NOMO-1 treated with dmso at 0.1 percent for 144 hours (cell line): Measurements from ENCODE around the gene HADH.
"Not testable (repeated sequence)": the region's sequence is repeated elsewhere in the genome, so short reads cannot be mapped to it uniquely, and the experiment has no call there.

Experiments
- DNase-seq: peaks from one replicate; lab custom pipeline; 2025; ENCODE audit not compliant: unreplicated experiment; lab: John Stamatoyannopoulos, UW

HADH gene

DNA sequence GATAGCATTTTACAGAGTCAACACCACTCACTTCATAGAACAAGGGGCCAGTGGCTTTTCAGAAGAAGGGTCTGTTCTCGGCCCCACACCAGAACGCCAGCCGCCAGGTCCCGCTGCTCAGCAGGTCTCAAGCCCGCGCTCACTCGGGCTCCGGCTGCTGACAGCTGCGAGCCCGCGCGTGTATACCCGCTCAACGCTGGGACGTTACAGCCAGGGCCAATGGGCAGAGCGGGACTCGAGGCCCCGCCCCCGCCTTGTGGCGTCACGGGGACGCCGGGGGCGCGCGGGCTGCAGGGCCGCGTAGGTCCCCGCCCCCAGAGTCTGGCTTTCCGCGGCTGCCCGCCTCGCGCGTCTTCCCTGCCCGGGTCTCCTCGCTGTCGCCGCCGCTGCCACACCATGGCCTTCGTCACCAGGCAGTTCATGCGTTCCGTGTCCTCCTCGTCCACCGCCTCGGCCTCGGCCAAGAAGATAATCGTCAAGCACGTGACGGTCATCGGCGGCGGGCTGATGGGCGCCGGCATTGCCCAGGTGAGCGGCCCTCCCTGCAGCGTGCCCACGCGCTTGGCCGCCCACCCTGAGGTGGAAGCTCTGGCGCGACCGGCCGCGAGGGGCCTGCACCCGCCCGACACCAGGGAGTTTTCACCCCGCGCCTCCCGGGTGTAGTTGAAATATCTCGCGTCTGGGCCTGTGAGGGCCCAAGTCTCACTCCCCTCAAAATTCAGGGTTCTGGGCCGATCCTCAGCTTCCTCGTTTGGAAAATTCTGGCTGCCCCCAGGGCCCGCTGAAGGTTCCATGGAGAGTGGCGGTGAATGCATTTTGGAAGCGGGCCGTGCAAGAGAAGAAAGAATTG, at the start of gene HADH:
HADH (plus strand) TSS at position 353 of the 850 bp plus-strand sequence; CDS start at position 397, 44 bp downstream.
- DNase-seq, result peak; percentile 88

DNA sequence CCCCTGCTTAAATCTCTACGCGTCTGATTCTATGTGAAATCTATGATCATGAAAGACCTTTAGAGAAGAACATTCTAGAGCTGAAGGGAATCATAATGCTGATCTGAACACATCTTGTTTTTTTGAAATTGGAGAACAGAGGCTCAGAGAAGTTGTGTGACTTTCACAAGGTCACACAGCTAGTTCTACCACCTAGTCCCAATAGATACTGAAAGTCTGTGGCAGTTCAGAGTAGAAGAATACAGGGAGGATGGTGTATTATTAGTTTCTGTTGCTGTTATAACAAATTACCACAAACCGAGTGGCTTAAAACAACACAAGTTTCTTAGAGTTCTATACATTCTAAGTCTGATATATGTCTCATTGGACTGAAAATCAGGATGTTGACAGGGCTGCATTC, 43.9 kb upstream of the HADH start:
- DNase-seq, result no peak

DNA sequence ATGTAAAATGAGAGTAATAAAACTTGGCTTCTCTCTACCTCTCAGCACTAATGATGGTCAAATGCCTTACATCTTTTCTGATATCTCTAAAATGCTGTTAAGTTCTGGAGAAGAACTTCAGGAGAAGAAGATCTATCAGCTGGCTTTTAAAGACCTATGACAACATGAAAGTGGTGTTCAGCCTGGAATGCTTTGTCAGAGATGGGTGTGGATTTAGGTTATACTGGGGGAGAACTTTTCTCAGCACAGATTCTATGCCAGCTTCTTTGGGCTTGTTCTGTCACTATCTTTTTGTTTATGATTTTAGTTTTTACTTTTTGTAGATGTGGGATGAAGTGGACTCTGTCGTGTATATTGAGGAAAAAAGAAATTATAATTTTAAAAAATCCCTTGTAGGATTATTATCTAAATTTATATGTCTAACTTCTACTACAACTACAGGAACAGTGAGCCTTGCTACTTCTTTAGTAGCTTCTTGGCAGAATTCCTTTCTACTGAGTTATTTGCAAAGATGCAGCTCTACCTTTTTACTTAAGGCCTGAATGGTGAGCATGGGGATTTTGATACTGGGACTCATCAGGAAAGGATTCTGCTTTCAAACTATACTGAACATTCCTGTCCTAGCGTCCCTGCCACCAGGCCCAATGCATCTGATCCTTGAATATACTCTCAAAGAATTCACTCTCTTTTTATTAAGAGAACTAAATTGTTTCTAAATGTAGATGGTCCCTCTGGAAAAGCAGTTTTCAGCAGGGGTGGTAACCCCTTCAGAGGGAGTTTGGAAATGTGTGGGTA, 38.7 kb upstream of the HADH start:
- DNase-seq, result no peak

GRCh38 chr4:107951551-107951950, 38.1 kb upstream of the HADH start:
- DNase-seq, result no peak

DNA sequence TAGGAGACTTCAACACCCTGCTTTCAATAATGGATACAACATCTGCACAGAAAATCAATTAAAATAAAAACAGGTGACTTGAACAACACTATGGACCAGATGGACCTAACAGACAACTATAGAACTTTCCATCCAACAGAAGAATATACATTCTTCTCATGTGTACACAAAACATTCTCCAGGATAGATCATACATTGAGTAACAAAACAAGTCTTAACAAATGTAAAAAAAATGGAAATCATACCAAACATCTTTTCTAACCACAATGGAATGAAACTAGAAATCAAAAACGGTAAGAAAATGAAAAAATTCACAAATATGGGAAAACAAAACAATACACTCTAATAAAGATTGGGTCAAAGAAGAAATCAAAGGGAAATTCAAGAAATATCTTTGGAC, 33.7 kb upstream of the HADH start:
- no peak for DNase-seq

DNA sequence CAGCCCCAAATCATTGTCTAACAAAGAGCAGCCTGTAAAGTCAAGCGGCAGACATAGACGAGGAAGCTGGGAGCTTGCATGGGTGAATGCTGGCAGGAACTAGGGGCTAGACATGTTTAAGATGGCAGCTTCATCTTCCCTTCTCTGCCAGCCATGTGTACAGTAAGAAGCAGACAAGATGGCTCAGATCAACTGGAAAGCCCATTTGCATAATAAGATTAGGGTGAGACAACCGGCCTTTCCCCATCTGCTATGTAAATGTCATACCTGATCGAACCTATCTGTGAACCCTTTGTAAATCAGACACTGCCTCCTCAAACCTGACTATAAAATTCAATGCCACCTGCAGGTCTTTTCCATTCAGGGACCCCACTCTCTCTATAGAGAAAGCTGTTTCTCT, 22.8 kb upstream of the HADH start:
- DNase-seq, result no peak

- not testable (repeated sequence) for DNase-seq
Measured at GRCh38 chr4:107967519-107967918, 22.2 kb upstream of the HADH start.

DNA sequence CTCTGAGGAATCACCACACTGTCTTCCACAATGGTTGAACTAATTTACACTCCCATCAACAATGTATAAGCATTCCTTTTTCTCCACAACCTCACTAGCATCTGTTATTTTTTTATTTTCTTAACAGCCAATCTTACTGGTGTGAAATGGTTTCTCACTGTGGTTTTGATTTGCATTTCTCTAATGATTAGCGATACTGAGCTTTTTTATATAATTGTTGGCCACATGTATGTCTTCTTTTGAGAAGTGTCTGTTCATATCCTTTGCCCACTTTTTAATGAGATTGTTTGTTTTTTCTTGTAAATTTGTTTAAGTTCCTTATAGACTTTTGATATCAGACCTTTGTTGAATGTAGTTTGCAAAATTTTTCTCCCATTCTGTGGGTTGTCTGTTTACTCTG, 21.8 kb upstream of the HADH start:
- DNase-seq, result not testable (repeated sequence)

DNA sequence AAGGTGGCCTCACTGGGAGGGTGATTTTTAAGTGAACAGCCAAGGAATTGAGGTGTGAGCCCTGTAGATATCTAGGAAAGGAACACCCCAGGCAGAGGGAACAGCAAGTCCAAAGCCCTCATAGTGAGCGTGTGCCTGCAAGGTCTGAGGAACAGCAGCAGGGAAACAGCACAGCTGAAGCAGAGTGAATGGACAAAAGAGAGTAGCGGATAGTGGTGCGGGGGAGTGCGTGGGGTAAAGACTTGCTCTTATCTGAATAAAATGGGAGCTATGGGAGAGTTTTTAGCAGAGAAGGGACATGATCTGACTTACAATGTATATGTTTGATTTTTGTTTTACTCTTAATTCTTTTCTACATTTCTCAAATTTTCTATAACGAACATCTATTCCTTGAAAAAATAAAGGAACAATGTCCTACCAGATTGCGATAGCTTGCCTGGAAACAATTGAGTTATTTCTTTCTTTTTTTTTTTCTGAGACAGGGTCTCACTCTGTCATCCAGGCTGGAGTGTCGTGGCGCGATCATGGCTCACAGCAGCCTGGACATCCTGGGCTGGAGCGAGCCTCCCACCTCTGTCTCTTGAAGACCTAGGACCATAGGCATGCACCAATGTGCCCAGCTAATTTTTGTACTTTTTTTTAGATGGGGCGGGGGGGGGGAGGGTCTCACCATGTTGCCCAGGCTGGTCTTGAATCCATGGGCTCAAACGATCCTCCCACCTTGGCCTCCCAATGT, 19.5 kb upstream of the HADH start:
- no peak for DNase-seq

DNA sequence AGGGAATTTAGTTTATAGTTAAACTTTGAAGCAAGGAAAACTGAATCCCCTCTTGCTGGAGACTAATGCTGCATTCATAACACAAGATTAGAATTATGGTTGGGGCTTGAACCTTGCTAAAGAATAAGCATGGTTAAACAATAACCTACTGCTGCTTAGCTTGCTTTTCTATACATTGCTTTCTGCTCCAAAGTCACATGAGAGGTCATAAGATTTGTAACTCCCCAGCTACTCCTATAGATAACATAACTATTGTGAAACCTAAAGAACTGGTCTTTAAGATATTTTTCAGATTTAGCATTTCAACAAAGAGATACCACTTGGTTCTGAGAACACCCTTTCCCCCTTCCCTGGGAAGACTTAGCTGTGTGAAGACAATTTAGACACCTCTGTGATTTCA, 17.1 kb upstream of the HADH start:
- DNase-seq, result no peak

DNA sequence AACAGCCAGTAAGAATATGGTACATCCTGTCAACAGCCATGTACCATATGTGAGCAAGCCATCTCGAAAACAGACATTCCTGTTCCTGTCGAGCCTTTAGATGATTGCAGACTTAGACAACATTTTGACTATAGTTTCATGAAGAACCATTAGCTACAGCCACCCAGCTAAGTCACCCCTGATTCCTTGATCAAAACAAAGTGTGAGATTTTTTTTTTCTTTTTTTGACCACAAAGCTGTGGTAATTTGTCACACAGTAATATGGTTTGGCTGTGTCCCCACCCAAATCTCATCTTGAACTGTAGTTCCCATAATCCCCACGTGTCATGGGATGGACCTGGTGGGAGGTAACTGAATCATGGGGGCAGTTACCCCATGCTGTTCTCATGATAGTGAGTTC, 15.2 kb upstream of the HADH start:
- no peak for DNase-seq

DNA sequence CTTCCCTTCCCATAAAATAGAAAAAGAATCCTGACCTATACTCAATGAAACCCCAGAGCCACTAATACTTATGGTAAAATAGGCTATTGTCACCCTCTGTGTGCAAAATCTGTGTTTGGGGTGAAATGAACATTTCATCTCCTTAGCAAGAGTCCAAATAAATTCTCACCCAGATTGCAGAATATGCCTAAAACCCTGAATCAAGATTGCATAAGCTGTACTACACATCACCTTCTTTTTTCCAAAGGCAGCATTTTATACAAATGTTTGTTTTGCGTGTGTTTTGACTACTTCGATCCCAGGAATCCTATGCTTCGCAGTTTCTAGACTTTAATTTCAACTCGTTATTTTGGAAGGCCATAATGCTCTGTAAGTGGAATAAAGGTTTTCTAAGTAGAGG, 12.2 kb upstream of the HADH start:
- no peak for DNase-seq

DNA sequence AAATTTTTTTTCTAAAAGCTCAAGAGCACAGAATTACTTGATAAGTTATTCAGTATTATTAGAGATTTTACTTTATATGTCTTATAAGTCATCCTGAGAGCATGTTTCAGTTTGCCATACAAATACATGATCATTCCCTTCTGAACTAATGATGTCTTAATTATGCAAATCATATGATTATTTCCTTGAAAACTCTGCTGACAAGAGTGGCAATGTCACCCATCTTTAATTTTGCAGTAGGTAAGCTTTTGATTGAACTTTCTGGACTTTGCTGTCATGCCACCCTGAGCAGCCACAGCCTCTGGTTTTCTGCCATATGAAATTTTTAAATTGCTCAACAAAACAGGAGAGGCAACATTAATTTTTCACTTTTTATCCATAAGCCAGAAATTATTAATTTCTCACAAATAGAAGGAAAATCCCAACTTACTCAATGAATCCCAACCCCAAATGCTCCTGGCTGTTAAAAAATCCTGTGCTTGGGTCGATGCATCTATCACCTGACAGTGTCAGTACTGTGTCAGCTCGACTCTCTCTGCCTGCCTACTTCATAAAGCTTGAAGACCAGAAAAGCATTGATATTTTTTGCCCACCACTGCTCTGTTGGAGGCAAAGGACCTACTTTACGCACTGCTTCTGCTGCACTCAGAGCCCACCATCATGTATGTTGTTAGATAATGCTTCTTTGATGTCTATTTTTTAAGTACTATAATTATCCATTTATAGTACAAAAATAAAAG, 11.6 kb upstream of the HADH start:
- DNase-seq, result no peak

DNA sequence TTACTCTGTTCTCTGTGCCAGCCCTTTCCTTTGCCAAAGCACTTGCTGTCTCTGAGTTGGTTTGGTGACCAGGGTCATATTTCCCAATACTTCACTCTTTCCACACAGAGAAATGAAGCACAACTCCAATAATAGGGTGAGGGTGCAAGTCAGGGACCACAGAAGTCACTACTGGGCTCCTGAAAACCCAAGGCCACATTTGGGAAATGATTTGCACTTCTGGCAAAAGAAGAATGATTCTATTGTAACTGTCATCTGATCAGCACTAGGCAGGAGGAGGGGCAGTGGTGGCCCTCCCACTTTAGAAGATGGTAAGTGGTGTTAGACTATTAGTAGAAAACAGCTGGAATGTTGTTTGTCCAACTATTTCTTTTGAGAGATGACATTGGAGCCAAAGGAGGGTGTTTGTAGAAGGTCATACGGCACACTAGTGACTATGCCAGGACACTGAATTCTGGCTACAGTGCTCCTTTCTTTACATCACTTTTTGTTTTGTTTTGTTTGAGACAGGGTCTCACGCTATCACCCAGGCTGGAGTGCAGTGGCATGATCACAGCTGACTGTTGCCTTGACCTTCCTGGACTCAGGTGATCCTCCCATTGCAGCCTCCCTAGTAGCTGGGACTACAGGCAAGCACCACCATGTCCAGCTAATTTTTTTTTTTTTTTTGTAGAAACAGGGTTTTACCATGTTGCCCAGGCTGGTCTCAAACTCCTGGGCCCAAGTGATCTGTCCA, 10.8 kb upstream of the HADH start:
- no peak for DNase-seq

DNA sequence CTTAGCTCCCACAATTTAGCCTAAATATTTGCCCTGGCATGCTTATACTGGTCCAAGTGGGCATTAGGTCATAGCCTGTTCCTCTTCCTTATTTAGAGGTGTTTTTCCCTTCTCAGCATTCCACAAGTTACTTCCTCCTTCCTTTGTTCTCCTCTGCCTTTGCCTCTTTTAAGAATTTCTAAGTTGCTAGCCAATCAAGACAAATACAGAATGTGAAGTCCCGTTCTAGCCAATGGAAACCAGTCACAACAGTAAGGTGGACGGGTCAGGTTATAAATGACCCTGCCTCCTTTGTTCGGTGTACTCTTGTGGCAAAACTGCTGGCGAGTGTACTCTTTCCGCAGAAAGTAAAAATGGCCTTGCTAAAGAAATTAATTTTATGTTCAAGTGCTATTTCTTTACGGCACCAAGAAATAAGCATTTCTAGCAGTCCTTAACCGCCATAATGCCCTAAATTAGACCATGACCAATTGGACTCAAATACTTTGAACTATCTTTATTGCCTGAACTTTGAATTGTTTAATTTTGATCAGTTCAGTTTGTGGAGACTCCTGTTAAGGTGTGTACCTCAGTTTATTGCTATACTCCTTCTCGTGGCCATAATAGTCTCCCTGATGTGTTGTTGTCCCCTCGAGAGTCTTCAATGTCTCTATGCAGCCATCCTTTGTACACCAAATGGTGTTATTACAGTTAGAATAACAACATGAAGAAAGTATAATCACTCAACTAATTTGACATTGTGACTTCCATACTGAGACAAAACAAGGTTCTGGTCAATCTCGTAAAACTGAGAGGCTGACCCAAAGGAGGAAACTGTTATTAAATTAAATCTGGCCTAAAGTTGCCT, 1.6 kb upstream of the HADH start:
- DNase-seq, result no peak

DNA sequence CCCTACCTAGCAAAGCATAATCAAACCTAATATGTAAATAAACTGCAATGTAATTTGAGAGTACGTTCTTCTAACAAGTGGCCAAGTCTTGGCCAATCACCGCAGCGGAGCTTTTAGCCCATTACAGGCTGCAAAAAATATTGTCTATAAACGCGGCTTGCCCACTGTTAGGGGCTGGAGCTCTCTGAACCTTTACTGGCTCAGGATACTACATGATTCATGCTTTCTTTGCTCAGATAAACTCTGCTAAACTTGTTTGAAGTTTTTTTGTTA, 990 bp upstream of the HADH start:
- DNase-seq, result no peak

- no peak for DNase-seq
Measured at GRCh38 chr4:107989162-107989536, 540 bp upstream of the HADH start.

GRCh38 chr4:107991945-107992630, 2.4 kb downstream of the HADH start:
- DNase-seq, result no peak

DNA sequence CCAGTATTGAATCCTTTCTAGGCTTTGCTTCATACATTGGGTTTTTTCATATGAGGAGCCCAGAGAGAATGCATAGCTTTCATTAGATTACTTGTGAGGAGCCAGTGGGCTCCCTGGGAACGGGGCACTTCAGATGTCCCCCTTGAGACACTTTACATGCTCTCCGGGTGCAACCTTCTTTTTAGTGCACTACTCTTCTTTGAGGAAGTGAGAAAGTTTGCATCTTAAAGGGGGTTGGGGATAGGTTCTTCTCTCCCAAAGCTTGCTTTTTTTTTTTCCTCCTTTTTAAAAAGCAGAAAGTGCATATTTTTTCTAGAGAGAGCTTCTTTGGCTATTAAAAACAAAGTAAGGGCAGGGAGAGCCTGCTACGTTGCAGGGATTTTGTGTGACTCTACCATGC, 4.3 kb downstream of the HADH start:
- no peak for DNase-seq
